Pons (tissue), 1 donor: ENCODE results near the gene MIPEP.

Experiments
- DNase-seq: peaks from one replicate; pipeline ENCODE4 v3.0.0-alpha.2; 2016; ENCODE audit warnings: low spot score

Gene MIPEP

DNA sequence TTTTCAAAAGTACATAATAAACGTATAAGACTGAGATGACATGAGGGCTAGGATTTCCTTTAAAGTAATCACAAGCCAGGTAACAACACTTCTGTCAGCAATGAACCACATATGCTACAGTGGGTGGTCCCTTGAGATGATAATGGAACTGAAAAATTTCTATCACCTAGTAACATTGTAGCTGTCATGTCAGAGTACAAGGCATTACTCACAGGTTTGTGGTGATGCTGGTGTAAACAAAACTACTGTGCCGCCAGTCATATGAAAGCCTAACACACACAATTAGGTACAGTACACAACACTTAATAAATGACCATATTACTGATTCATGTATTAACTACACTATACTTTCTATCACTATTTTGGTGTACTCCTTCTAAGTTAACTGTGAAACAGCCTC, 36.8 kb downstream of the MIPEP start:
- DNase-seq = no peak

DNA sequence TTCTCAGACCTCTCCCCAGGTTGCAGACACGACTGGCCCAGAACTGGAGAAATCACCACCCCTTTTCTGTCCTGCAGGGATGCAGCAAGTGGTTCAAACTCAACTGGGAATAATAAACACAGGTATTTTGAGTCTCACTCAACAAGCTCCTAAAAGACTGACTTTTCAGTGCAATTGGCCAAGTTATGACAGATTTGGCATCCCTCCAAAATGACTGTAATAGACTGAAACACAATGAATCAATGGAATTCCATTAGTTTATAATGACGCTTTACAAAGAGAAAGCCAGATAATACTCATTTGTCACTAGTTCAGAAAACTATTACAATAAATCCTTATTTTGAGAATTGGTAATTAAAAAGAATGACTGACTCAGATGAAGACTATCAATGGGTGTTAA, 38.1 kb downstream of the MIPEP start:
- no peak for DNase-seq

DNA sequence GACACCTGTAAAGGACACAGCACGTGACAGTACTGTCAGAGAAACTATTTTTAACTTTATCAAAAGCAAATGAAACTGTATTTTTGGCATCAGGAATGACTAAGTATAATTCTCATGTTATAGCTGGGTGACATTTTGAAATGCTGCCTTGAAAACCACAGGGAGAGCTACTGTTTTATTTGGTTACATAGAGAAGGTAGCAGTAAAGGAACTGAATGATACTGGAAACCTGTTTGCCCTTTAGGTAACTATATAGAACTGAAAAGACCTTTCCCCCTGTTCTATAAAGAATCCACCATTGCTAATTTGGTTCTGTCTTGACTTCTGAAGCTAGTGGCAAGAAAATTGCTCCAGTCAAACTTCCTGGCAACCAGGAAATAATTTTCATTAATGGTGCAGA, 39.1 kb downstream of the MIPEP start:
- no peak for DNase-seq

DNA sequence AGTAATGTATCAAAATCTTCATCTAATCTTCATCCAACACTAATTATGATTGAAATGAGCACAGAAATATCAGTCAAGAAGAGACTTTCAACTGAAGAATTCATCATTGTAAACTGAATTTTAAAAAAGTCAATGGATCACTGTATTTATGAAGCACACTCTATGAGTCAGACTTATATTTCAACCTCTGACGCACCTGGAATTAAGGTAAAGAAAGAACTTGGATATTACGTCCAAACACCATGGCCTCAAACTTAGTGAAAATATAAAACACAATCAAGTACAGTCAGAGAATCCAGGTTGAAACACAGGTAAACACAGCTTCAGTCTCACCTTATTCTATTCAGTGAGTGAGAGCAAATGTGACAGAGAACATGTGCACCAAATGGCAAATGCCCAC, 39.5 kb downstream of the MIPEP start:
- DNase-seq = no peak

- no peak for DNase-seq
These were observed 40.5 kb downstream of the MIPEP start for GRCh38 chr13:23848646-23849141.

DNA sequence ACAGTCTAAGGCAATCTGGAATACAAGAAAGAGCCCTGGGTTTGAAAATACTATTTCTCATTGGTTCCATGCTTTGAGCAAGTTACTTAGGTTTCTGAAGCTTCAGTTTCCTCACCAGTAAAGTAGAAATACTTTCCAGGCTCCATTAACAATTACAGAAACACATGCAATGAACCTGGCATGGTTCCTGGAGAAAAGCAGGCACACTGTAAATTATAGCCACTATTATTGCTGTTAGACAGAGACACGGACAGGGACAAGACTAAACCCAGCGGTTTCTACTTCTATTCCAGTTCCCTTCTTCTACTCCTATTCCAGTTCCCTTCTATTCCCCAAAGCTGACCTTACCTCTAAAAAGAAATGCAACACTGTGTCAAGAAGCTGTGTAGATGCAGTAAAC, 41.2 kb downstream of the MIPEP start:
- DNase-seq = no peak

GRCh38 chr13:23847497-23847896, 41.7 kb downstream of the MIPEP start:
- no peak for DNase-seq

DNA sequence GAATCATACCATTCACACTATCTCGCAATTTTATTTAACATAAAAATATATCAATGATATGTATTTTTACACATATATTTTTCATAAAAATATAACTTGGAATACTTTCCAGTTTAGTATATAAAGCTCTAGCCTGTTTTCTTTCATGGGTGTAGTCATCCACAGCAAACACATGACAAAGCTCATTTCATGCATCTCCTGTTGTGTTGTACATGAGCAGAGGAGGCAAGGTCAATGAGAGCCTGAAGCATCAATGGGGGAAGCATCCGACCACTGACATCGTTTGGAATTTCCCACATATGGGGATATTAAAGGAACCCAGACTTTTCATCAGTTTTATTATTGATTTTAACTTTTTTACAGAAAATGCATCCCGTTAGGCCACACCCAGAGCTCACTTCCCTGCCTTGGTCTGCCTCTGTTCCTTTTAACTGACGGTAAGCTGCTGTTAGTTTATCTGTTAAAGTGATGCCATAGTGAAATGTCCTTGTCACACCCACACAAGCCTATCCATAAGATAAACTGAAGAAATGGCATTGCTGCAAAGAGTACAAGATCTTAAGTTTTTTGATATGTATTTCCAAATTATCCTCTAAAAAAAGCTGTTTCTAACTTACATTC, 44.0 kb downstream of the MIPEP start:
- no peak for DNase-seq

DNA sequence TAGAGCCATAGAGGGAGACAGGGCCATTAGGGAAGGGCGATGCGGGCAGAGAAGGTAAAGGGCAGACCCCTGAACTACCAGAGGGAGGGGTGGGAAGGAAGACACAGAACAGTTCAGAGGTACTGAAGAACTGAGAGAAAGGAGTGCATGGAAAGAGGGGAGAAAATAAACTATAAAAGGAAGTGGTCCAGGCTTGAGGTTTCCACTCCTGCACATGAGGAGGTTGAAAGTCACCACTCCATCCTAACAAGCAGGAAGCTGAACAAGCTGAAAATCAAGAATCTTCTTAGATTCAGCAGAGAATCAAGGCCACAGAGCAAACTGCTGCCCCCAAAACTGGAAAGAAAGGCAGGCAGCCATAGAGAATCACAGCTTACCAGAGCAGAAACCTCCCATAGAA, 45.1 kb downstream of the MIPEP start:
- DNase-seq = no peak

DNA sequence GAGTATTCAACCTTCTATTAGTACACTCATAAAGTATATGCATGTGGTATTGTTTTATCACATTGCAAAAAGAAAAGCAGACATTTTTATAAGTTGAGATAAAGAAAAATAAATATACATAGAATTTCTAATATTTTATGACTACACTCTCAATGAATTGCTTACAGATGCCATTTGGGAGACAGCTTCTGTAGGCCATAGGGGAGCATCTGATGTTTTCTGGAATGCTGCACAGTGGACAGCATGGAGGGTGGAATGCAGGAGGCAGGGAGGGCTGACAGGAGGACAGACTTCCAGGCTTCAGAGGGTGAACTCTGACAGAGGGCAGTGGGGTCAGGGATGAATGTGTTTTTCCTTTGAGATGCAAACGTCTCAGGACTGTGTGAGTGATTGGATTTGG, 45.8 kb downstream of the MIPEP start:
- DNase-seq = no peak

DNA sequence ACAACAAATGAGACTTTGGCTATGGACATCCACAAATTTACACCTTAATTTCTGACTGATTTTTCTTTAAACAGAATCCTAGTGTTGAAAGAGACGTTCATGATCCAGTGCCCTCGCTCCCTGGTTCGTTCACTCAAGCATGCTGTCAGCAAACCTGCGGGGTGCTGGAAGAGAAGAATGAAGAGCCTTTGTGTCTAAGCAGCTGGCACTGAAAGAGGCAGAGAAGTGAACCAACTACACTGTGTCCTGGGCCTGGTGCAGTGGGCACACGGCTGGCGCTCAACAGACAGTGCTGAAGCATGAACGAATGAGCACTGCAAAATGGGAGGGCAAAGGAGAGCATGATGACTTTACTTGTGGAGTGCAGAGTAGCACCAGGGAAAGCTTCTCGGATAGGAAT, 46.8 kb downstream of the MIPEP start:
- DNase-seq = no peak

- DNase-seq = no peak
These were observed 55.2 kb downstream of the MIPEP start for GRCh38 chr13:23833733-23834611.

DNA sequence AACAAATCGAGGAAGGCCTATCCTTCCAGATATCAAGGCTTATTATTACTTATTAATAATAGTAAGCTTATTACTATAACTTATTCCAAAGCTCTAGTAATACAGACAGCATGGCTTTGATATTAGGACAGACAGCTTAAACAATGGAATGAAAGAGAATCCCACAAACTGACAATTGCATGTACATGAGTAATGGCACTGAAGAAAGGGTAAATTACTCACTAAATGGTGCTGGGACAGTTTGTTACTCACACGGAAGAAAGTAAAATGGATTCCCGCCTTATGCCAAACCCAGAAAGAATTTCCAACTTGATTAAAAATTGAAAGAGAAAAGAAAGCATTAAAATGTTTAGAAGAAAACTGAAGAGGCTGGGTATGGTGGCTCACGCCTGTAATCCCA, 60.3 kb downstream of the MIPEP start:
- DNase-seq = no peak

DNA sequence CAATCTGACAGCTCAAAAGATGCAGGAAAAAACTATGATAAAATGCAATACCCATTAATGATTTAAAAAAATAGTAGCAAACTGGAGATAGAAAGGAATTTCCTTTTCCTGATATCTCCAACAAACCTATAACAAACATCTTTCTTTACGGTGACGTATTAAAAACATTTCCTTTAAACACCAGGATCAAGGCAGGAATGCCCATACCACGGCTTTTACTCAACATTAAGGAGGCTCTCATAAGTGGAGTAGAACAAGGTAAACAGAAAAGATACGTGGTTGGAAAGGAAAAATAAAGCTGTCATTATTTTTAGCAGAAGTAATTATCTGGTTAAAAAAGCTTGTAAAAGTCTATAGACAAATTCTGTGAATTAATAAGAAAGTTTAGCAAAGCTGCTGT, 61.1 kb downstream of the MIPEP start:
- DNase-seq = no peak

GRCh38 chr13:23825179-23825578, 64.0 kb downstream of the MIPEP start:
- DNase-seq = no peak

DNA sequence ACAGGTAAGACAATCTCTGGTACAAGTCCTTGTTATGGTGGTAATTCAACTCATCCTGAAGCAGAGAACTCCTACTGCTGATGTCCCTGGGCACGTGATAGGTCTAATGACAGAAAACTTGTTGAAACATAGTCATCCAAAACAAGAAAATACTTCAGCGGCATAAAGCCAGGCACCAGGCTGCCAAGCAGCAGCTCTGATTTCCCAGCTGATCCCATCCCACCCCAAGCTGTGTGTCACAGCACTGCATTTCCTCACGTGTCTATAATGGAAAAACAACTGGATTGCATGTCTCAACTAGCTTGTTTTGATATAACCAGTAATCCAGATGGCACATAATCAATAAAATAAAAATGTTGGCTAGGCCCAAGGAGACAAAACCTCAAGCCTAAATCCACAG, 64.8 kb downstream of the MIPEP start:
- DNase-seq = no peak

DNA sequence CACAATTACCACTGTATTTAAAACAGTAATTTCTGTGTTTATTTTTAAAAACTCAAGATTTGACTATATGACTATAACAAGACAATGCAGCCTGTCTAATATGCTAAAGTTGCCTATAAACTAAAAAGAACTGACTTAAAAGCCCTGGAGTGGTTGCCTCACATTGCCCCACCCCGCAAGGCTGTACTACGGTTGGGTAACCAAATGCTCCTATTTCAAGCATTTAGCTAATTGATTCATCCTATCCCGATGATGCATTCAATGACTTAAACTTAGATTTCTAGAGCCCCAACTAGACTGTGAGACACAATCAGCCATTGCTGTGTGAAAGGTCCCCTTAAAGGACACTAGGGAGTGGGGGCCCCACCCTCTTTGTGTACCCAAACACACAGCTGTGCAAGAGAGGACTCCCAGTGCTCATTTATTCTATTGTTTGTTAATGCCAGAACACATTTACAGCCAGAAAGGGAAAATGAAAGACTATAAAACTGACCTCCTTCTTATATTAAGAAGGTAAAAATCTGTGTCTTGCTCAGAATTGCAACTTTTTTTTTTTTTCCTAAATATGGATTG, 66.9 kb downstream of the MIPEP start:
- peak; percentile 20 for DNase-seq

GRCh38 chr13:23820530-23820929, 68.7 kb downstream of the MIPEP start:
- DNase-seq = no peak

DNA sequence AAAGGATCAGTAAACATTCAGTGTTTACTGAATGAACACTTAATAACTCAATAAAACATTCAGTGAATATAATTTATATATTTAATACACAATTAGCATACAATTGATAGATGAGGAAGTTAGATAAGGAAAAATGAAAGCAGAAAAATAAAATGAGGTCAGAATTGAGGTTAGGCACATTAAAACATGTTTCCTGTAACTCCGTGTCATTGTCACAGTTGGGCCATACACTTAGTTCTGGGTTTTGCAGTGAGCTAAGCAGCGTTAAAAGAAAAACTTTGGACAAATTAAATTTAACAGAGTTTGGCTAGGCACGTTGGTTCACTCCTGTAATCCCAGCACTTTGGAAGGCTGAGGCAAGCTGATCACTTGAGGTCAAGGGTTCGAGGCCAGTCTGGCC, 71.4 kb downstream of the MIPEP start:
- DNase-seq = no peak

- no peak for DNase-seq
These were observed 72.1 kb downstream of the MIPEP start for GRCh38 chr13:23817136-23817535.

DNA sequence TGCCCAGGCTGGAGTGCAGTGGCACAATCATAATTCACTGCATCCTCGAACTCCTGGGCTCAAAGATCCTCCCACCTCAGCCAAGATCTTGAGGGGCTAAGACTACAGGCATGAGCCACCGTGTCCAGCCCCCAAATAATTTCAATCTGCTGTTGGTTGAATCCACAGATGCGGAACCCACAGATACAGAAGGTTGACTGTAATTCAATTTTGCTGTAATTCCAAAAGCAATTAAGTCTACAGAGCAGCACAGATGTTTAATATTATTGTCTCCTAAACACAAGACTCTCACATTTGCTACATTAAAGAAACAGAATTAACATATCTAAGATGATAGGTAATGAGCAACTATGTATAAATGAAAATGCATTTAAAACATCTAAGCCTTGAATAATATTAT, 75.6 kb downstream of the MIPEP start:
- DNase-seq = no peak

DNA sequence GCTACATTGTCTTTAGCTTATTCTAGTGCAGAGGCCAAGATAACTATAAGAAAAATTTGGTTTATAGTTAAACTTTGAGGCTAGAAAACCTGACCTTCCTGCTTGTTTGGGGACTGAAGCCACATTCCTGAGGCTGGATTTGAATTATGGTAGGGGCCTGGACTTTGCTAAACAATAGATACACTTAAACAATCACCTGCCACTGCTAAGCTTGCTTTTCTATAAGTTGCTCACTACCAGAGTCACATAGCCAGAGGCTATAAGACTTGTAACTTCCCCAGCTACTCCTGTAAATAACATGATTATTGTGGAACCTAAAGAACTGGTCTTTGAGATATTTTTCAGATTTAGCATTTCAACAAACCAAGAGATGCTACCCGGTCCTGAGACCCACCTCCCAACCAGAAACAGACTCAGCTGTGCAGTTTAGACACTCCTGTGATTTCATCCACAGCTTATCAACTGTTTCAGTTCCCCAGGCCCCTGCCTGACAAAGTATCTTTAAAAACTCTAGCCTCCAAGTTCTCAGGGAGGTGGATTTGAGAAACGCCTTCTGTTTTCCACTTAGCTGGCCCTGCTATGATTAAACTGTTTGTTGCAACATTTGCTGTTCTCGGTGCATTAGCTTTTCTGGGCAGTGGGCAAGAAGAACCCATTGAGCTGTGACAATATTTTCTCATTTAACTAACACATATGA, 77.7 kb downstream of the MIPEP start:
- no peak for DNase-seq
